ENCODE results near the gene LMO1.

LMO1 gene

DNA sequence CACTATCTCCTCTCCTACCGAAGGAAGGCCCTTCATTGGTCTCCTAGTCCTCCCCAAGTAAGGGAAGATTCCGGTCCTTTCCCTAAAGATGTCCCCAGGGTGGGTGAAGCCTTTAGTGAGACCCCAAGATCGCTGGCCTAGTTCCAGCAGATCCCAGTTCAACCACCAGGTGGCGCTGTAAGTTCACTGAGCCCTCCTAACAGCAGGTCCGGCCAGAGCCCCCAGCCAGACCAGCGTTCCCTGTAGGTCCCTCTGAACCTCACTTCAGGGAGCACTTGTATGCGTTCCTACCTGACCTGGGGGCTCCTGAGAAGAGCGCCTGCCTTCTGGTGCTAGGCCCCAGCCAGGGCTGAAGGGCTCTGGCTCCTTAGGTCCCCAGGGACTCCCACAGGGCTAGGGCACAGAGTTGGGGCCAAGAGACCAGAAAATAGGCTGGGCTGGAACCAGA, 38.1 kb downstream of the LMO1 start:
- DNase-seq, result peak; percentile 38

DNA sequence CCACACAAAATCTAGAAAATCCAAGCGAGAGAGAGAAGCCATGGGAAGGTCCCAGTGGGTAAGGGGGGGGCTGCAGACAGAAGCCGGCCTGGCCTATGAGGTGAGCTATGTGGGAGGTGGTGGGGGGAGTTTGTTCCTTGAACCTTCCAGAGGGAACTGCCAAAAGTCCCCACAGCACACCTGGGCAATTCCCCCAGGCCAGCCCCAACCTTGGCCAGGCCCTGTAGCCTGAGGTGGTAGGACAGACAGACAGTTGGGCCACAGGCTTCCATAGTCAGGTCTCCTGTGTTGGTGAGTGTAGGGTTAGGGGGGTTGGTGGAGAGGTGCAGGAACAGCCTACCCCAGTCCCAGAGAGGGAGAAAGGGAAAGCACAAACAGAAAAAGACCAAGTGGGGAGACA, 39.0 kb downstream of the LMO1 start:
- DNase-seq, result no peak

GRCh38 chr11:8224161-8224591, 39.5 kb downstream of the LMO1 start:
- DNase-seq, result no peak

GRCh38 chr11:8223513-8223900, 40.2 kb downstream of the LMO1 start:
- peak; percentile 69 for DNase-seq

DNA sequence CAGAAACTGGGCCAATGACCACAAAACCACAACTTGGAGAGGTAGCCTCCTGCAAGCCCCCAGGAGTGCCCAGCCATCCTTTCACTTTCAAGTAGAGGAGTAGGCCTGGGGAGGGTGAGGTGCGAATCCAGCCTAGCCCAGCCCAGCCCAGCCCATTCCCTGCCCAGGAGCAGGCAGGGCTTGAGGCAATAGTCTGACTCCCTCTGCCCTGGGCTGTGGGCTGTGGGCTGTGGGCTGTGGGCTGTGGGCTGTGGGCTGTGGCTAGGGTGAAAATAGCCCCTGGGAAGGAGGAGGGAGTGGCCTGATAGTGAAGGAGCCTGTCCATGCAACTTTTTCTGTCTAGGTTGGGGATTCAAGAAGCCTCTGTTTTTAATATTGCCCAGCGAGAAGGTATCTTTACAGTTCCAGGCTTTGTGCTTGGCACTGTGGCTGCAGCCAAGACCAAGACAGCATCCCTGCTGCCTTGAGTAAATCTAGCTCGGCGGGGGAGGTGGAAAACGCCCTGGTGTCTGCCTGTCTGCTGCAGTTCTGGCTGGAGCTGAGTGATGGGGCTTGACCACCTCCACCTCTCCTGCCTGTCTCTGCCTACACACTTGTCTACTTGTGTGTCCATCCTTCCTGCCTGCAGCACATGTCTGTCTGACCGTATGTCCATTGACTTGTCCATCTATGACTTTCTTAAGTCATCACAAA, 40.7 kb downstream of the LMO1 start:
- peak; percentile 62 for DNase-seq

- DNase-seq, result no peak
Measured at GRCh38 chr11:8221917-8222495, 41.7 kb downstream of the LMO1 start.

GRCh38 chr11:8221046-8221723, 42.5 kb downstream of the LMO1 start:
- no peak for DNase-seq

GRCh38 chr11:8220261-8221045, 43.2 kb downstream of the LMO1 start:
- no peak for DNase-seq

GRCh38 chr11:8219257-8220021, 44.2 kb downstream of the LMO1 start:
- peak; percentile 23 for DNase-seq

- no peak for DNase-seq
Measured at GRCh38 chr11:8218840-8219239, 44.8 kb downstream of the LMO1 start.

DNA sequence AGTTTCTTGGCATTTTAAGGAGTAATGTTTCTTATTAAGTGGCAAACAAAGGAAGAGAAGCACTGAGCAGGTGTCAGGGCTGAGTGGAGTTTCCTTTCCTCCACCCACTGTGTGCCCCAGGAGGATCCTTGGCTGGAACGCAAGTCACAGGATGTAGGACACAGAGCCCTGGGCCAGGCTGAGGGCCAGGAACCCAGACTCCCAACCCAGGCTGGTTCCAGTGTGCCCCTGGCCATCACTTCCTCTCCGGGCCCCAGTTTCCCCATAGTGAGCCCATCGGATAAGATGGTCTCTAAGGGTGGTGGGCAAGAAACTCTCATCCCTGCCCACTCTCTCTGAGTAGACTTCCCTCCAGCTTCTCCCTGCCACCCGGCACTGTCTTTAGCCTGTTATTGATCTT, 45.3 kb downstream of the LMO1 start:
- DNase-seq, result no peak

DNA sequence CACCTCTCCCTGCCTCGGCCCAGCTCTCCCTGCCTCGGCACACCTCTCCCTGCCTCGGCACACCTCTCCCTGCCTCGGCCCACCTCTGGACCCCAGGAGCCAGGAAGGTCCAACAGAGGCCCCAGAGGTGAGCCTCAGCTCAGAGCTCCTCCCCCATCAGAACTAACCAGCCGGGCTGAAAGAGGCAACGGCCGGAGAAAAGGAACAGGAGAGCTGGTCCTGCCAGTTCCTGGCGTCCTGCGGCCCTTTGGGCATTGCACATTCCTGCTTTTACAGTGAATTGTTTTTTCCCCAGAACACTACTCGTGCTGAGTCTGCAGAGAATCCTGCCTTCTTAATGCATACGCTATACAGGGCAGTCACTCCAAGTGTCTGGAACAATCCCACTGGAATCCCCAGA, 45.8 kb downstream of the LMO1 start:
- no peak for DNase-seq

DNA sequence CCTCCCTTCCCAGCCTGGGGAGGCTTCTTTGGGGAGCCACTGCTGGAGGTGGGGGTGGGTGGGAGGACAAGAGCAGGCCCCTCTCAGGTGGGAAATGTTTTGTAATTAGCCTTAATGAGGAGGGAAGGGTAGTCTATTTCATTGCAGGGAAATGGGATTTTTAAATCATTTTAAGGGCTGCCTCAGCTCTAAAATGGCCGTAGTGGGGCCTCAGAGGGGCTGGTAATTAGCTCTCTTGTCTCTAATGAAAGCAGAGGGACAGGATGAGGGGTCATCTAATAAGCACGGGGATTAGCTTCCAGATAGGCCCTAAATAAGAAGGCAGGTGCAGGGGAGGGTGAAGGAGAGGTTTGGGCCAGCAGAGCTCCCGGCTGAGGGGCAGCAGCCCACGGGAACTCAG, 46.5 kb downstream of the LMO1 start:
- no peak for DNase-seq

DNA sequence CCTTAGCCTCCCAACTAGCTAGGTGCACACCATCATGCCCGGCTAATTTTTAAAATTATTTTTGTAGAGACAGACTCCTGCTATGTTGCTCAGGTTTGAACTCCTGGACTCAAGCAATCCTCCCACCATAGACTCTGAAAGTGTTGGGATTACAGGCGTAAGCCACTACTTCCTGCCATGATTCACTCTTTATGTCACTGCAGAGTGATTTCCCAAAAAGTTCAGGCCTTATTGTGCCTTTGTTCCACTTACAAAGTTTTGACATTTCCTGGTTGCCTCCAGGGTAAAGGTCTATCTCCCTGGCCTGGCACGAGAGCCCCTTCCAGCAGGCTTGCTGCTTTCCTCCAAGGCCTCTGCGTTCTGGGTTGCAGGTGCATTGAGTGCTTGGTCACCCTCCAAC, 50.3 kb downstream of the LMO1 start:
- peak; percentile 50 for DNase-seq

DNA sequence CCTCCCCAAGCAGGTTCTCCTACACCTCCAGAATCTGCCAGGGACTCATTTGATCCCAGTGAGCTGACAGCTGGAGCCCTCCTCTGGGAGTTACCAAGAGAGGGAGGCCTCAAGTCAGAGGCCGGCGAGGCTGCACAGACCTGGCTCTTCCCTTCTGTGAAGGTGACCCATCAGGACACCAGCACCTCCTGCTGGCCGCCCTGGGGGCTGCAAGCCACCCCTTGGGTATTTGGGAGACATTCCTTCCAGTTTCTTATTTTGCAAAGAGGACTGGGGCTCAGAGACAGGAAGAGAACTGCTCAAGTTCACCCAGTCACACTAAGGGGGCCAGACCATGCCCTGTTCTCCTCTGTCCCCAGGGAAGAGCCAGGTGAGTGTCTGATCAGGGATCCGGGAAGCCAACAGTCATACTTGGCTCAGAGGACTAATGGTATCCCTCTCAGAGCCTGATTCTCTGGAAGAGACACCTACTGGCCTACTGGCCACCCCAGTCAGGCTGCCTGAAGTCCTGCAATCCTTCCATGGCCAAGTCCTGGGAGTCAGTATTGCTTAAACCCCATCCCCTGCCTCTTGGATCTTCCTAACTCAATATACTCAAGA, 54.4 kb downstream of the LMO1 start:
- peak; percentile 19 for DNase-seq

DNA sequence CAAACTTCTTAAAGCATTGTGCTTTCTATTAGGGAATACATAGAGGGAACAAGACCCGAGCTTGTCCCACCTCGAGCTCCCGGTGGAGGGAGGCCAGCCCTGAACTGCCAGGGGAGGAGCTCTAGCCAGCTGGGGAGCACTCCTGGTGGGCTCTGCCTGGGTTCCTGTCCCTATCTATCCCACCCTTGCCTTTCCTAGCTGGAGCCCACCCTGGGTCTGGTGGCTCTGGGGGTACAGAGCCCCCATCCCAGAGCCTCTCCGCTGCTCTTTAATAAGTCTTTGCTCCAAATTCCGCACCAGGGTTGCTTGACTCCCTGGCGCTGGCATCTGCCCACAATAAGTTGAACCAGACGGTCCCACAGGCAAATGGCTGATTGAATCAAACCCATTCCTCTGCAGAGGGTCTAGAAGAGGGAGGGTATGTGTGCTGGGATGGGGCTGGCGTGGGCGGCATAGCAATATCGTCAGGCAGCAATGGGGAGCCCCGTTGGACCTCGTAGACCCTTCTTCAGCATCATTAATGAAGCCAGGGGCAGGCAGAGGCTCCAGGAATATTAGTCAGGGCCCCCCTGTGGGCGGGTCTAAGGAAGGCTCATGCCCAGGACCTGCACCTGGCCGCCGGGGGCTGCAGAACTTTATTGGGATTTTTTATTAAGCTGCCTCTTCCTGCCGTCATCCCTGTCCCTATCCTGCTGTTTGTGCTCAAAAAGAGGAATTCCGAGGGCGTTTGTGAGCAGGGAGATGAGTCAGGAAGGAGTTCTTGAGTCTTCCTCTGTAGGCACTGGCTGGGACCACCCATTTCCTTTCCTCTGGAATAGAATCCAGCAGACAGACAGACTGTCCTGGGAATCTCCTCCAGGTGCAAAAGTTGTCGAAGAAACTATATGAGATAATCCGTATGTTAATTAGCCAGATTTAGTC, 56.3 kb downstream of the LMO1 start:
- DNase-seq, result no peak

- peak; percentile 70 for DNase-seq
Measured at GRCh38 chr11:8206251-8207079, 57.2 kb downstream of the LMO1 start.

GRCh38 chr11:8205566-8205965, 58.1 kb downstream of the LMO1 start:
- DNase-seq, result no peak

GRCh38 chr11:8204596-8204995, 59.1 kb downstream of the LMO1 start:
- no peak for DNase-seq

GRCh38 chr11:8204025-8204424, 59.7 kb downstream of the LMO1 start:
- DNase-seq, result no peak

All from MV-4-11 (cell line).